ENCODE results near the gene CPNE8.

- TF ChIP-seq CTCF (conservative IDR thresholded peaks at IDR 0.05; ENCODE audit: low read depth, low read length) (no peak), RAD21 (IDR thresholded peaks at IDR 0.05; ENCODE audit: low read length) (no peak), MXI1 (IDR thresholded peaks at IDR 0.05; ENCODE audit: borderline replicate concordance, low read depth, low read length) (no peak), POLR2A (IDR thresholded peaks at IDR 0.05; ENCODE audit: low read depth, low read length) (no peak), MAFK (IDR thresholded peaks at IDR 0.05; ENCODE audit: low read depth, low read length) (no peak), BHLHE40 (IDR thresholded peaks at IDR 0.05; ENCODE audit: low read depth, low read length) (no peak), CEBPB (IDR thresholded peaks at IDR 0.05; ENCODE audit: low read depth, low read length) (no peak), MAZ (IDR thresholded peaks at IDR 0.05; ENCODE audit: borderline replicate concordance, low read depth, low read length) (no peak), USF2 (IDR thresholded peaks at IDR 0.05; ENCODE audit: low read depth, low read length) (no peak), SMC3 (IDR thresholded peaks at IDR 0.05; ENCODE audit: low read depth, low read length) (no peak), RFX5 (IDR thresholded peaks at IDR 0.05; ENCODE audit: low read depth, low read length) (no peak), CHD1 (IDR thresholded peaks at IDR 0.05; ENCODE audit: low read depth, low read length) (no peak)
Measured at GRCh38 chr12:38886931-38887330, 18.5 kb downstream of the CPNE8 start.
